B cell (primary cell): ENCODE results near the gene PPARD. TPM values are rescaled to one million over a fixed set of nuclear protein-coding genes. Genes with fewer than 3 reads are reported as not detected.

Experiments used
- ATAC-seq: fragments of 200-7000 bp; cut with Tn5 transposase; one replicate; pipeline ENCODE4 v1.10.0; 2021; ENCODE audit warnings: low read depth, mild to moderate bottlenecking, moderate number of reproducible peaks, moderate library complexity
- CTCF ChIA-PET: fragments of 350-600 bp; sonication (Branson Sonifier 250); formaldehyde crosslinking; loops from one replicate; lab custom pipeline; 2021; ENCODE audit warnings: antibody characterized with exemption, inconsistent platforms; lab: Charles Lee
- POLR2A ChIA-PET: fragments of 350-600 bp; sonication (Branson Sonifier 250); formaldehyde crosslinking; loops from one replicate; lab custom pipeline; 2021; ENCODE audit warnings: antibody characterized with exemption; lab: Charles Lee
- DNase-seq: peaks from one replicate; pipeline ENCODE4 v3.0.0; 2013
- H2AFZ ChIP-seq: 2 replicates; pipeline ENCODE4 v1.6.1; 2012; ENCODE audit warnings: mild to moderate bottlenecking, low read depth, low read length; ENCODE audit not compliant: insufficient read depth, poor library complexity, severe bottlenecking
- H3K27ac ChIP-seq, 2 donors: 1 replicate in 1 of 2; 2 replicates in 1 of 2; pipeline ENCODE4 v1.5.1; 2012 to 2013; ENCODE audit warnings: low read length in 2 of 2, mild to moderate bottlenecking in 2 of 2, moderate library complexity in 1 of 2
- H3K27me3 ChIP-seq, 4 experiments: fragments of 200-600 bp in 1 of 4; sonication (generic) in 1 of 4; replicated peaks in 1 of 4; 1 replicate in 2 of 4; 2 replicates in 2 of 4; pipeline versions ENCODE4 v1.6.1 to v1.7.0; 2013 to 2016; ENCODE audit warnings: low read length in 3 of 4, mild to moderate bottlenecking in 2 of 4, mixed read lengths in 1 of 4, moderate library complexity in 1 of 4; ENCODE audit not compliant: insufficient read depth in 4 of 4, control insufficient read depth in 3 of 4; ENCODE audit errors: control extremely low read depth in 1 of 4
- H3K36me3 ChIP-seq, 2 experiments: replicated peaks in 1 of 2; 1 replicate in 1 of 2; 2 replicates in 1 of 2; pipeline versions ENCODE4 v1.6.1 to v1.7.1; 2013; ENCODE audit warnings: low read length in 1 of 2; ENCODE audit not compliant: insufficient read depth in 2 of 2, control insufficient read depth in 1 of 2; ENCODE audit errors: control extremely low read depth in 1 of 2, extremely low read depth in 1 of 2
- H3K4me1 ChIP-seq, 2 donors: fragments of 200-600 bp in 1 of 2; sonication (generic) in 1 of 2; 1 replicate in 1 of 2; 2 replicates in 1 of 2; pipeline versions ENCODE4 v1.5.1 to v1.6.1; 2013 to 2017; ENCODE audit warnings: low read length in 2 of 2; ENCODE audit not compliant: control insufficient read depth in 2 of 2, insufficient read depth in 2 of 2
- H3K4me2 ChIP-seq: replicated peaks from 2 replicates; pipeline ENCODE3; 2012; ENCODE audit warnings: mild to moderate bottlenecking, low read depth, low read length; ENCODE audit not compliant: poor library complexity, severe bottlenecking
- H3K4me3 ChIP-seq, 5 experiments: fragments of 200-600 bp in 1 of 5; sonication (generic) in 1 of 5; 1 replicate in 3 of 5; 2 replicates in 2 of 5; pipeline versions ENCODE4 v1.5.1 to v1.7.0; 2011 to 2016; ENCODE audit warnings: low read length in 4 of 5, mild to moderate bottlenecking in 4 of 5, low read depth in 2 of 5, control low read depth in 1 of 5, moderate library complexity in 1 of 5; ENCODE audit not compliant: insufficient read depth in 1 of 5; ENCODE audit errors: control extremely low read depth in 1 of 5, extremely low read depth in 1 of 5
- H3K79me2 ChIP-seq: fragments of 200-600 bp; sonication (generic); one replicate; pipeline ENCODE4 v1.6.0; 2016; ENCODE audit warnings: low read length; ENCODE audit not compliant: control insufficient read depth, insufficient read depth
- H3K9ac ChIP-seq: fragments of 200-600 bp; sonication (generic); 2 replicates; pipeline ENCODE4 v1.6.1; 2017; ENCODE audit warnings: mild to moderate bottlenecking, low read length, moderate library complexity
- H3K9me3 ChIP-seq, 3 donors: one replicate each; pipeline versions ENCODE4 v1.6.1 to v1.7.1; 2013; ENCODE audit warnings: low read length in 2 of 3; ENCODE audit not compliant: control insufficient read depth in 2 of 3, insufficient read depth in 1 of 3; ENCODE audit errors: control extremely low read depth in 1 of 3
- H4K20me1 ChIP-seq: 2 replicates; pipeline ENCODE4 v1.6.0; 2012; ENCODE audit warnings: mild to moderate bottlenecking, low read length; ENCODE audit not compliant: insufficient read depth, control insufficient read depth, poor library complexity, severe bottlenecking
- H3K27ac Mint-ChIP-seq: one replicate; pipeline ENCODE4 v1.8.0; 2021; ENCODE audit warnings: mixed read lengths
- H3K27me3 Mint-ChIP-seq: one replicate; pipeline ENCODE4 v1.8.0; 2021; ENCODE audit warnings: mixed read lengths
- H3K4me1 Mint-ChIP-seq: one replicate; pipeline ENCODE4 v1.8.0; 2021; ENCODE audit warnings: mixed read lengths
- H3K4me3 Mint-ChIP-seq: one replicate; pipeline ENCODE4 v1.8.0; 2021; ENCODE audit warnings: mixed read lengths
- H3K9me3 Mint-ChIP-seq: one replicate; pipeline ENCODE4 v1.8.0; 2022; ENCODE audit warnings: mixed read lengths; ENCODE audit not compliant: insufficient read depth
- EZH2 ChIP-seq: IDR thresholded peaks from 2 replicates; pipeline ENCODE4 v1.6.1; 2012; ENCODE audit warnings: borderline replicate concordance, low read depth, mild to moderate bottlenecking, moderate library complexity, low read length; ENCODE audit not compliant: insufficient read depth, poor library complexity, severe bottlenecking
- WGBS: methylation state at CpG from one replicate; pipeline ENCODE4 v1.1.5; 2013; ENCODE audit warnings: missing lambda C conversion rate; ENCODE audit not compliant: insufficient coverage; 5-methylcytosine and 5-hydroxymethylcytosine counted together
- intact Hi-C: fragments of 100-400 bp; cut with micrococcal nuclease; formaldehyde crosslinking; loops from one replicate; pipeline ENCODE4 v1.10.0; 2022
- polyA plus RNA-seq: library from polyadenylated mRNA; depleted of rRNA; stranded (reverse); fragments of >200 nt; gene quantifications from 2 replicates; pipeline ENCODE4 v1.2.3, GENCODE V29; 2012
- total RNA-seq, 2 donors: library from RNA; stranded (reverse); fragments of 120-200 nt in 1 of 2; gene quantifications; 1 replicate in 1 of 2; 2 replicates in 1 of 2; pipeline versions ENCODE4 v1.2.3 to v1.2.4, GENCODE V29; 2013 to 2022
- TF ChIP-seq, protein P1 (sequence below): fragments of 200-600 bp; IDR thresholded peaks from one replicate; pipeline ENCODE4 v1.8.0; 2022; ENCODE audit warnings: antibody characterized with exemption, mild to moderate bottlenecking

The PPARD gene
- total and polyA plus RNA-seq, 2 donors (not counting 1 experiment from before 2014, with no cell fraction given) = 37.9 to 38.9 TPM

DNA sequence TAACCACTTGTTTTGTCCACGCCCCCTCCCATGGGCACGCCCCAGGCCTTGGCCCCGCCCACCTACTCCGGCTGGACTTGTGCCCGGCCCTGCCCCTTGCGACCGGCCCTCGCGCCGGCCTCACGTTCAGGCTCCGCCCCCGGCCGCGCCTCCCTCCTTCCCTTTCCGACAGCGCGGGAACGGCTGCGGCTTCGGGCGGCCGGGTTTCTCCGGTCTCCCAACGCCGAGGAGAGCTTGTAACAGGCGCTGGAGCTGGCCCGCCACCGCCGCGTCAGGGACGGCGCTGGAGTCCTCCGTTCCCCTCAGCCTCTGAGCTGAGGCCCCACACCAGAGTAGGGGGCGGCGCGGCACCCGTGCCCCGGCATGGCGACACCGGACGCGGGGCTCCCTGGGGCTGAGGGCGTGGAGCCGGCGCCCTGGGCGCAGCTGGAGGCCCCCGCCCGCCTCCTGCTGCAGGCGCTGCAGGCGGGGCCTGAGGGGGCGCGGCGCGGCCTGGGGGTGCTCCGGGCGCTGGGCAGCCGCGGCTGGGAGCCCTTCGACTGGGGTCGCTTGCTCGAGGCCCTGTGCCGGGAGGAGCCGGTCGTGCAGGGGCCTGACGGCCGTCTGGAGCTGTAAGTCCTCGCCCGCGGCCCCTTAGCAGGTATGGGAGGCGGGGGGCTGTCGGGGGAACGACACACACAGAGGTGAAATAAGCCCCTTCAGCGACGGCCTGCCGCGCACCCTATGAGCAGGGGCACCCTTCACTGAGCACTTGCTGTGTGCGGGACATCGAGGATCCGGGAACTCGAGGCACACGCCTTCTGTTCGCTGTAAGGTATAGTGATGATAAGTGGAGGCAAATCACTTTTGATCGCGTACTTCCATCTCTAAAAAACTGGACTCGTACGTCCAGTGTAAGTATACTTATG, 110.1 kb downstream of the PPARD start, which contains the start of gene FANCE:
Gene FANCE, plus strand, starts transcription at position 156 of the 908 bp plus-strand sequence. Its CDS starts 208 bp downstream, at position 364.
- Mint-ChIP-seq H3K27me3 (no peaks in the 10 kb centered on the region), H3K27ac (peak within 1 kb of the TSS; percentile 63), H3K4me1 (peaks cover 33% of the 10 kb centered on the region), H3K9me3 (no peaks in the 10 kb centered on the region), H3K4me3 (peak within 1 kb of the TSS; percentile 86)
- TF ChIP-seq, protein P1, sequence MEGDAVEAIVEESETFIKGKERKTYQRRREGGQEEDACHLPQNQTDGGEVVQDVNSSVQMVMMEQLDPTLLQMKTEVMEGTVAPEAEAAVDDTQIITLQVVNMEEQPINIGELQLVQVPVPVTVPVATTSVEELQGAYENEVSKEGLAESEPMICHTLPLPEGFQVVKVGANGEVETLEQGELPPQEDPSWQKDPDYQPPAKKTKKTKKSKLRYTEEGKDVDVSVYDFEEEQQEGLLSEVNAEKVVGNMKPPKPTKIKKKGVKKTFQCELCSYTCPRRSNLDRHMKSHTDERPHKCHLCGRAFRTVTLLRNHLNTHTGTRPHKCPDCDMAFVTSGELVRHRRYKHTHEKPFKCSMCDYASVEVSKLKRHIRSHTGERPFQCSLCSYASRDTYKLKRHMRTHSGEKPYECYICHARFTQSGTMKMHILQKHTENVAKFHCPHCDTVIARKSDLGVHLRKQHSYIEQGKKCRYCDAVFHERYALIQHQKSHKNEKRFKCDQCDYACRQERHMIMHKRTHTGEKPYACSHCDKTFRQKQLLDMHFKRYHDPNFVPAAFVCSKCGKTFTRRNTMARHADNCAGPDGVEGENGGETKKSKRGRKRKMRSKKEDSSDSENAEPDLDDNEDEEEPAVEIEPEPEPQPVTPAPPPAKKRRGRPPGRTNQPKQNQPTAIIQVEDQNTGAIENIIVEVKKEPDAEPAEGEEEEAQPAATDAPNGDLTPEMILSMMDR = no peak
- TF ChIP-seq EZH2 = no peak
- Histone ChIP-seq H3K27me3 (no peaks in the 10 kb centered on the region), H4K20me1 (peaks cover 8% of the 10 kb centered on the region), H3K36me3 (peaks cover 0 to 5% of the 10 kb centered on the region in 2 experiments), H3K4me2 (peak within 1 kb of the TSS; percentile 96), H3K9me3 (no peaks in the 10 kb centered on the region), H3K4me3 (peak within 1 kb of the TSS; percentile 70 to 89 (median 79)), H3K4me1 (peaks cover 14 to 21% of the 10 kb centered on the region in 2 donors), H3K79me2 (peaks cover 4% of the 10 kb centered on the region), H3K27ac (peak within 1 kb of the TSS; percentile 23 to 25), H2AFZ (peak within 1 kb of the TSS; percentile 86), H3K9ac (peak within 1 kb of the TSS; percentile 88)
- ATAC-seq (peak; percentile 92), DNase-seq (peak; percentile 90)
- ChIA-PET CTCF (interaction anchor here (0.9 to 11.4 kb wide), 12 partner anchors 16 to 158 kb away, joined by 3 to 205 read pairs (median 7); partner anchors contain the start of genes DEF6, PPARD and RPL10A), POLR2A (interaction anchor here (0.5 to 2.3 kb wide), 6 partner anchors 12 to 193 kb away, joined by 3 to 7 read pairs (median 4); partner anchors contain the start of genes RPL10A and ZNF76)
- under 1% methylated on average over 80 of the region's 87 CpGs for WGBS
- intact Hi-C loops = loop anchor here (1.0 to 5.0 kb wide), 5 partner anchors 16 to 575 kb away; partner anchors contain the start of genes ARMC12, MAPK14, RPL10A and TEAD3
